Amygdala (tissue), 56 donors: Measurements from ENCODE around the gene ATXN7L1.
A peak's percentile ranks its signal among the peaks of the same experiment; 100 is the strongest.

Experiments used
- DNase-seq, 56 donors: peaks; one replicate each; lab custom pipeline; 2025; lab: John Stamatoyannopoulos, UW

ATXN7L1 gene

GRCh38 chr7:105759670-105760550, 116.5 kb downstream of the ATXN7L1 start:
- DNase-seq: peak in 19 of 56 donors; percentile 2 to 75 (median 17)

- no peak for DNase-seq
Observed at GRCh38 chr7:105756367-105756766, 120.0 kb downstream of the ATXN7L1 start.

GRCh38 chr7:105752671-105753275, 123.6 kb downstream of the ATXN7L1 start:
- DNase-seq: peak in 1 of 56 donors; percentile 5

- DNase-seq: no peak
Observed at GRCh38 chr7:105751054-105751453, 125.3 kb downstream of the ATXN7L1 start.

- DNase-seq: no peak
Observed at GRCh38 chr7:105748701-105749100, 127.7 kb downstream of the ATXN7L1 start.

GRCh38 chr7:105745681-105746330, 130.6 kb downstream of the ATXN7L1 start:
- DNase-seq: no peak

GRCh38 chr7:105744258-105744657, 132.1 kb downstream of the ATXN7L1 start:
- DNase-seq: no peak

- DNase-seq: peak in 1 of 56 donors; percentile 33
Observed at GRCh38 chr7:105743351-105744090, 132.9 kb downstream of the ATXN7L1 start.

- no peak for DNase-seq
Observed at GRCh38 chr7:105742787-105743186, 133.6 kb downstream of the ATXN7L1 start.

GRCh38 chr7:105741982-105742381, 134.4 kb downstream of the ATXN7L1 start:
- no peak for DNase-seq

GRCh38 chr7:105738133-105738532, 138.3 kb downstream of the ATXN7L1 start:
- no peak for DNase-seq

GRCh38 chr7:105734233-105734632, 142.2 kb downstream of the ATXN7L1 start:
- no peak for DNase-seq

GRCh38 chr7:105731042-105731441, 145.4 kb downstream of the ATXN7L1 start:
- no peak for DNase-seq

- DNase-seq: no peak
Observed at GRCh38 chr7:105728028-105728427, 148.4 kb downstream of the ATXN7L1 start.

- DNase-seq: no peak
Observed at GRCh38 chr7:105724688-105725087, 151.7 kb downstream of the ATXN7L1 start.

GRCh38 chr7:105723572-105723971, 152.8 kb downstream of the ATXN7L1 start:
- DNase-seq: peak in 34 of 56 donors; percentile 2 to 63 (median 26)

GRCh38 chr7:105721571-105722104, 154.8 kb downstream of the ATXN7L1 start:
- DNase-seq: peak in 12 of 56 donors; percentile 4 to 42 (median 14)

GRCh38 chr7:105719919-105720318, 156.5 kb downstream of the ATXN7L1 start:
- DNase-seq: no peak

- DNase-seq: no peak
Observed at GRCh38 chr7:105719395-105719794, 157.0 kb downstream of the ATXN7L1 start.

- no peak for DNase-seq
Observed at GRCh38 chr7:105718511-105718925, 157.9 kb downstream of the ATXN7L1 start.
